Effector memory CD4-positive, alpha-beta T cell (primary cell): ENCODE results near the gene PCDHA2.
"Not testable (repeated sequence)": the region's sequence is repeated elsewhere in the genome, so short reads cannot be mapped to it uniquely, and the experiment has no call there.

Experiments used
- DNase-seq, 3 donors: peaks; one replicate each; pipeline ENCODE4 v3.0.0-alpha.2; 2020
- H3K27ac ChIP-seq: 2 replicates; pipeline ENCODE4 v1.7.0; 2013; ENCODE audit warnings: mild to moderate bottlenecking, low read length, moderate library complexity; ENCODE audit not compliant: insufficient read depth, poor library complexity, severe bottlenecking
- H3K27me3 ChIP-seq: replicated peaks from 2 replicates; pipeline ENCODE4 v1.7.0; 2013; ENCODE audit warnings: mild to moderate bottlenecking, low read length; ENCODE audit not compliant: insufficient read depth, control insufficient read depth, poor library complexity, severe bottlenecking
- H3K36me3 ChIP-seq: 2 replicates; pipeline ENCODE4 v1.7.0; 2013; ENCODE audit warnings: mild to moderate bottlenecking, low read length, moderate library complexity; ENCODE audit not compliant: control insufficient read depth, insufficient read depth
- H3K4me1 ChIP-seq: 2 replicates; pipeline ENCODE4 v1.7.0; 2013; ENCODE audit warnings: low read length, mild to moderate bottlenecking; ENCODE audit not compliant: control insufficient read depth, insufficient read depth, poor library complexity, severe bottlenecking
- H3K4me3 ChIP-seq: 2 replicates; pipeline ENCODE4 v1.7.0; 2013; ENCODE audit warnings: low read length, low read depth, mild to moderate bottlenecking; ENCODE audit not compliant: insufficient read depth, poor library complexity, severe bottlenecking
- H3K9me3 ChIP-seq: 2 replicates; pipeline ENCODE4 v1.7.0; 2013; ENCODE audit warnings: mild to moderate bottlenecking, low read length, moderate library complexity; ENCODE audit not compliant: control insufficient read depth
- total RNA-seq, 3 donors: gene quantifications; one replicate each; lab custom pipeline; 2026; lab: John Stamatoyannopoulos, UW

The PCDHA2 gene
- 0 reads per million in 3 donors for total RNA-seq

GRCh38 chr5:140794595-140795258 is at the start of gene PCDHA2:
Gene PCDHA2, plus strand, starts transcription at chr5:140794852.
- Histone ChIP-seq H3K27me3 (no peaks in the 10 kb centered on the region), H3K27ac (no peak within 1 kb of the TSS), H3K4me3 (no peak within 1 kb of the TSS), H3K9me3 (peaks cover 7% of the 10 kb centered on the region), H3K36me3 (no peaks in the 10 kb centered on the region), H3K4me1 (no peaks in the 10 kb centered on the region)
- DNase-seq, result no peak

GRCh38 chr5:140753561-140753960 is 41.1 kb upstream of the PCDHA2 start:
- no peak overlapping the region for H3K27ac ChIP-seq
- no peak overlapping the region for H3K4me3 ChIP-seq
- H3K27me3 ChIP-seq, result no peaks in the 10 kb centered on the region
- H3K4me1 ChIP-seq, result no peaks in the 10 kb centered on the region
- no peak for DNase-seq
- peaks cover 23% of the 10 kb centered on the region for H3K9me3 ChIP-seq
- no peaks in the 10 kb centered on the region for H3K36me3 ChIP-seq

- Histone ChIP-seq H3K36me3 (no peaks in the 10 kb centered on the region), H3K4me3 (no peak overlapping the region), H3K27ac (no peak overlapping the region), H3K27me3 (no peaks in the 10 kb centered on the region), H3K9me3 (peaks cover 33% of the 10 kb centered on the region), H3K4me1 (no peaks in the 10 kb centered on the region)
- no peak for DNase-seq
Measured at GRCh38 chr5:140764177-140764973, 30.3 kb upstream of the PCDHA2 start.

- no peak for DNase-seq
- Histone ChIP-seq H3K4me3 (no peak overlapping the region), H3K4me1 (no peaks in the 10 kb centered on the region), H3K36me3 (no peaks in the 10 kb centered on the region), H3K27ac (no peak overlapping the region), H3K27me3 (no peaks in the 10 kb centered on the region), H3K9me3 (peaks cover 30% of the 10 kb centered on the region)
Measured at GRCh38 chr5:140767444-140767843, 27.2 kb upstream of the PCDHA2 start.

GRCh38 chr5:140780512-140780911 is 14.1 kb upstream of the PCDHA2 start:
- no peaks in the 10 kb centered on the region for H3K36me3 ChIP-seq
- no peaks in the 10 kb centered on the region for H3K4me1 ChIP-seq
- no peak overlapping the region for H3K27ac ChIP-seq
- H3K4me3 ChIP-seq, result no peak overlapping the region
- DNase-seq, result no peak
- peaks cover 5% of the 10 kb centered on the region for H3K9me3 ChIP-seq
- no peaks in the 10 kb centered on the region for H3K27me3 ChIP-seq

DNA sequence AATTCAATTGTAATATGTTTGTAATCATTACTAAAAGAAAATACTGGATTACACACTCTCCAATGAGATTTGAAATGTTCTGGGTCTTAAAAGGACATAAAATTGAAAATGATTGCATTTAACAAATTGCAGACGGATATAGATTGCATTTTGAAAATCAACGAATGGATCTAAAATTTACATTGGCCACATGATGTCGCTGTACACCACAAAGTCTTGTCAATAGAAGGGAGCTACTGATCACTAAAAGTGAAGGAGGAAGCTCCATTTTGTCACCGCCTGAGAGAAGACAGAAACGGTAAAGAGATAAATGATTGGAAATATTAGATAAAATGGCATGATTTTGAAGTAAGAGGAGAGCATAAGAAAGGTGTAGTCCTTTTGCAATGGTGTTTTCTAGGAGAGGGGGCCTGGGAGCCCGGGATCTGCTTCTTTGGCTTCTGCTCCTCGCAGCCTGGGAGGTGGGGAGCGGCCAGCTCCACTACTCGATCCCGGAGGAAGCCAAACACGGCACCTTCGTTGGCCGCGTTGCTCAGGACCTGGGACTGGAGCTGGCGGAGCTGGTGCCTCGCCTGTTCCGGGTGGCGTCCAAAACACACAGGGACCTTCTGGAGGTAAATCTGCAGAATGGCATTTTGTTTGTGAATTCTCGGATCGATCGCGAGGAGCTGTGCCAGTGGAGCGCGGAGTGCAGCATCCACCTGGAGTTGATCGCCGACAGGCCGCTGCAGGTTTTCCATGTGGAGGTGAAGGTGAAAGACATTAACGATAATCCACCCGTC is 8.6 kb upstream of the PCDHA2 start, which contains the start of gene PCDHA1:
TSS of gene PCDHA1 (plus strand) at position 236 of the 782 bp plus-strand sequence.
- no peak within 1 kb of the TSS for H3K27ac ChIP-seq
- DNase-seq, result no peak
- H3K27me3 ChIP-seq, result no peaks in the 10 kb centered on the region
- no peak within 1 kb of the TSS for H3K4me3 ChIP-seq
- no peaks in the 10 kb centered on the region for H3K36me3 ChIP-seq
- no peaks in the 10 kb centered on the region for H3K4me1 ChIP-seq
- H3K9me3 ChIP-seq, result peaks cover 10% of the 10 kb centered on the region

- not testable (repeated sequence) for DNase-seq, H3K4me3 ChIP-seq, H3K36me3 ChIP-seq, H3K4me1 ChIP-seq, H3K27me3 ChIP-seq, H3K27ac ChIP-seq
- H3K9me3 ChIP-seq, result peaks cover 10% of the 10 kb centered on the region
Measured at GRCh38 chr5:140787422-140787821, 7.2 kb upstream of the PCDHA2 start.

DNA sequence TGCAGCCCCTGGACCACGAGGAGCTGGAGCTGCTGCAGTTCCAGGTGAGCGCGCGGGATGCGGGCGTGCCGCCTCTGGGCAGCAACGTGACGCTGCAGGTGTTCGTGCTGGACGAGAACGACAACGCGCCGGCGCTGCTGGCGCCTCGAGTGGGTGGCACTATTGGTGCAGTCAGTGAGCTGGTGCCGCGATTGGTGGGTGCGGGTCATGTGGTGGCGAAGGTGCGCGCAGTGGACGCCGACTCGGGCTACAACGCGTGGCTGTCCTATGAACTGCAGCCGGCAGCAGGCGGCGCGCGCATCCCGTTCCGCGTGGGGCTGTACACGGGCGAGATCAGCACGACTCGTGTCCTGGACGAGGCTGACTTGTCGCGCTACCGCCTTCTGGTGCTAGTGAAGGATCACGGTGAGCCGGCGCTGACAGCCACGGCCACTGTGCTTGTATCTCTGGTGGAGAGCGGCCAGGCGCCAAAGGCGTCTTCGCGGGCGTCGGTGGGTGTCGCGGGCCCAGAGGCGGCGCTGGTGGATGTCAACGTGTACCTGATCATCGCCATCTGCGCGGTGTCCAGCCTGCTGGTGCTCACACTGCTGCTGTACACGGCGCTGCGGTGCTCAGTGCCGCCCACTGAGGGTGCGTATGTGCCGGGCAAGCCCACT is 6.7 kb upstream of the PCDHA2 start:
- DNase-seq, H3K4me3 ChIP-seq, H3K36me3 ChIP-seq, H3K27ac ChIP-seq, H3K9me3 ChIP-seq, H3K4me1 ChIP-seq, H3K27me3 ChIP-seq: not testable (repeated sequence)

DNA sequence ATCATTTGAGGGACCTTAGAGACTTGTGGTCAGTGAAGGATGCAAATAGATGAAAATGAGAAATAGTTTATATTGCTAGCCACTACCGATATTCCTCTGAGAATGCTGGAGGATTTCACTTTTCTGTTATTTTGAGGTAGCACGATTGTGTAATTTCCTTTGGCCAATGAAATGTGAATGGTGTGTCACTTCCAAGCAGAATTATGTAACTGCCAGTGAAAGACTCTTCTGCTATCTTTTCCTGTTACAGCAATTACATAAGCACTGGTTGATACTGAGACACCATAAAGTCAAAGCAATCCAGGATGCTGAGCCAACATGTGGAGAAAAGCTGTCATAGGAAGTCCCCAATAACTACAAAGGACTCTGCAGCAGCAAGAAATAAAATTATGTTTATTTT is 3.6 kb upstream of the PCDHA2 start:
- Histone ChIP-seq H3K36me3 (no peaks in the 10 kb centered on the region), H3K9me3 (peaks cover 11% of the 10 kb centered on the region), H3K4me1 (no peaks in the 10 kb centered on the region), H3K27me3 (no peaks in the 10 kb centered on the region), H3K4me3 (no peak overlapping the region), H3K27ac (no peak overlapping the region)
- no peak for DNase-seq
